ENCODE measurements around the gene PTPN7.

Gene PTPN7

DNA sequence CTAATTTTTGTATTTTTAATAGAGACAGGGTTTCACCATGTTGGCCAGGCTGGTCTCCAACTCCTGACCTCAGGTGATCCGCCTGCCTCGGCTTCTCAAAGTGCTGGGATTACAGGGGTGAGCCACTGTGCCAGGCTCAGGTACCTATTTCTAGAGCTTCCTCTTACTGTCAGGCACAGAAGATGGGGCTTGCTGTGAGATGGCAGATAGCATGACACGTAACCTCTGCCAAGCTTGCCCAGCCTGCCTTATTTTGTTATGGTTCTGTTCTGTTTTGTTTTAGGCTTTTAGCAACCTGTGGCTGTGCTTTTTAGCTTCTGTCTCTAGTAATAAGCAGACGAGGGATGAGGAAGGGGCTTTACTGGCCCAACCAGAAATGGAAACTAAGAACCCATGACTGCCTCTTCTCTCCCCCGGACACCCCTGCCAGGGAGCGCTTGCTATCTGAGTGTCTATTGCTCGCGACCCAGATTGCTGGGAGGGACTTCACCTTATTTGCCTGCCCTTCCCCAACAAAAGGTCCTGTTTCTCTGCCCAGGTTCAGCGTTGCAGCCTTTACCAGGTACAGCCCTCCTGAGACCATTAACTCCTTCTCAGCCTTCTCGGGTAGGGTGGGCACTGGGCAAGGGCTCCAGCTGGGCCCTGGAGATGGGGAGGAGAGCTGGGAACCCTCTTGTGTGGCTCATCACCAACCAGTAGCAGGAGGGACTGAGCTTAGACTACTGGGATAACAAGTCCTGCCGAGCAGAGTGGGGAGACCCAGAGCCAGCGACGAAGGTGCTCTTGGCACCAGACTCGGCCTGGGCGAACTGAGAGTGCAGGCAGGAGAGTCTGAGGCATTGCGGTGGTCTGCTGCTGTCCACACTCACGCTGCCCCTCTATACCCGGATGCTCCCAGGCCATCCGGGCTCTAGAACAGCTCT is 19.7 kb upstream of the PTPN7 start:
- H3K4me2 ChIP-seq (ENCODE audit: low read depth, low read length, poor library complexity, severe bottlenecking): no peak overlapping the region
- no peaks in the 10 kb centered on the region for H4K20me1 ChIP-seq (ENCODE audit: insufficient read depth, low read length, poor library complexity, severe bottlenecking)
- peaks cover 15% of the 10 kb centered on the region for H3K4me1 ChIP-seq (ENCODE audit: insufficient read depth, low read length, poor library complexity, severe bottlenecking)
- TF ChIP-seq, protein P1, sequence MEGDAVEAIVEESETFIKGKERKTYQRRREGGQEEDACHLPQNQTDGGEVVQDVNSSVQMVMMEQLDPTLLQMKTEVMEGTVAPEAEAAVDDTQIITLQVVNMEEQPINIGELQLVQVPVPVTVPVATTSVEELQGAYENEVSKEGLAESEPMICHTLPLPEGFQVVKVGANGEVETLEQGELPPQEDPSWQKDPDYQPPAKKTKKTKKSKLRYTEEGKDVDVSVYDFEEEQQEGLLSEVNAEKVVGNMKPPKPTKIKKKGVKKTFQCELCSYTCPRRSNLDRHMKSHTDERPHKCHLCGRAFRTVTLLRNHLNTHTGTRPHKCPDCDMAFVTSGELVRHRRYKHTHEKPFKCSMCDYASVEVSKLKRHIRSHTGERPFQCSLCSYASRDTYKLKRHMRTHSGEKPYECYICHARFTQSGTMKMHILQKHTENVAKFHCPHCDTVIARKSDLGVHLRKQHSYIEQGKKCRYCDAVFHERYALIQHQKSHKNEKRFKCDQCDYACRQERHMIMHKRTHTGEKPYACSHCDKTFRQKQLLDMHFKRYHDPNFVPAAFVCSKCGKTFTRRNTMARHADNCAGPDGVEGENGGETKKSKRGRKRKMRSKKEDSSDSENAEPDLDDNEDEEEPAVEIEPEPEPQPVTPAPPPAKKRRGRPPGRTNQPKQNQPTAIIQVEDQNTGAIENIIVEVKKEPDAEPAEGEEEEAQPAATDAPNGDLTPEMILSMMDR (conservative IDR thresholded peaks at IDR 0.05; ENCODE audit: low read length): no peak
- no peak for TF ChIP-seq EZH2phosphoT487 (IDR thresholded peaks at IDR 0.05; ENCODE audit: borderline replicate concordance)
- H3K36me3 ChIP-seq (ENCODE audit: insufficient read depth, low read length): no peaks in the 10 kb centered on the region
- no peaks in the 10 kb centered on the region for H3K27me3 ChIP-seq (ENCODE audit: insufficient read depth, low read length, poor library complexity, severe bottlenecking)
- H3K9me3 ChIP-seq (ENCODE audit: insufficient read depth, low read depth, low read length): no peaks in the 10 kb centered on the region
- no peaks in the 10 kb centered on the region for H3K9me2 ChIP-seq (replicated peaks; ENCODE audit: low read depth, low read length)
- H3K79me2 ChIP-seq (ENCODE audit: insufficient read depth, low read length): no peaks in the 10 kb centered on the region
- no peak overlapping the region for H3K4me3 ChIP-seq (ENCODE audit: low read length, poor library complexity, severe bottlenecking)
- no peak overlapping the region for H3K9ac ChIP-seq (ENCODE audit: low read depth, low read length, poor library complexity, severe bottlenecking)
- no peak overlapping the region for H2AFZ ChIP-seq (ENCODE audit: low read length)
- H3F3A ChIP-seq (ENCODE audit: low read depth): no peaks in the 10 kb centered on the region

DNA sequence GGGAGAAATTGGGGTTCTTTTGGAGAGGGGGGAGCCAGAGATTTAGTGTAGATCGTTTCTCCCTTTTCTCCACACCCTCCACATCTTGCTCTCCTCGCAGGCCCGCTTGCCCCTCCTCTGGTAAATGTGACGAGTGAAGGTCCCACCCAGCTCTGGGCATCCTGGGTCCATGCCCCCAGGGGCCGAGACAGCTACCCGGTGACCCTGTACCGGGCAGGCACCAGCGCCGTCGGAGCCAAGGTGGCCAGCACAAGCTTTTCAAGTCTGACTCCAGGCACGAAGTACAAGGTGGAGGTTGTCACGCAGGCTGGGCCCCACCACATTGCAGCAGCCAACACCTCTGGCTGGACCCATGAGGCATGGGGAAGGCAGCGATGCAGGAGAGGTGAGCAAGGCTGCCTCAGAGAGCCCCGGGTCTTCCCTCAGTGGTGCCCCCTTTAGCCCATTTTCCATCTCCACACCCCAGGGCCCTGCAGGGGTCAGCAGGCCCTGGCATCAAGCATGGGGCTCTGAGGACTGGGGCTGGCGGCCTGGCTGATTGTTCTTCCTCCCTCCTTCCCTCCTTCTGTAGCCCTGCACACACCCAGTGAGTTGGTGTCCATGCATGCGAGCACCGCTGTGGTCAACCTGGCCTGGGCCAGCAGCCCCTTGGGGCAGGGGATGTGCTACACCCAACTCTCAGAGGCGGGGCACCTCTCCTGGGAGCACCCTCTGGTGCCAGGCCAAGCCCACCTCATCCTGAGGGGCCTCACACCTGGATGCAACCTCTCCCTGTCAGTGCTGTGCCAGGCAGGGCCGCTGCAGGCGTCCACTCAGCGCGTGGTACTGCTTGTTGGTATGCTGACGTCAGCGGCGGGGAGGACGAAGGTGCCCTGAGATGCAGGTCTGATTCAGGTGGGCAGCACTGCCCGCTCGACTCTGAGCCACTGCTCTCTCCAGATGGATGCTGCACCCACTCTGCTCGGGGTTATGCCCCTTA is 16.8 kb upstream of the PTPN7 start:
- Histone ChIP-seq H3K36me3 (ENCODE audit: insufficient read depth, low read length) (no peaks in the 10 kb centered on the region), H3K9ac (ENCODE audit: low read depth, low read length, poor library complexity, severe bottlenecking) (no peak overlapping the region), H3K4me2 (ENCODE audit: low read depth, low read length, poor library complexity, severe bottlenecking) (no peak overlapping the region), H3F3A (ENCODE audit: low read depth) (no peaks in the 10 kb centered on the region), H3K27me3 (ENCODE audit: insufficient read depth, low read length, poor library complexity, severe bottlenecking) (no peaks in the 10 kb centered on the region), H3K9me3 (ENCODE audit: insufficient read depth, low read depth, low read length) (no peaks in the 10 kb centered on the region), H3K79me2 (ENCODE audit: insufficient read depth, low read length) (no peaks in the 10 kb centered on the region), H3K9me2 (replicated peaks; ENCODE audit: low read depth, low read length) (no peaks in the 10 kb centered on the region), H4K20me1 (ENCODE audit: insufficient read depth, low read length, poor library complexity, severe bottlenecking) (no peaks in the 10 kb centered on the region), H3K4me1 (ENCODE audit: insufficient read depth, low read length, poor library complexity, severe bottlenecking) (no peaks in the 10 kb centered on the region), H2AFZ (ENCODE audit: low read length) (no peak overlapping the region), H3K4me3 (ENCODE audit: low read length, poor library complexity, severe bottlenecking) (no peak overlapping the region)
- TF ChIP-seq, protein P1 (conservative IDR thresholded peaks at IDR 0.05; ENCODE audit: low read length): peak; percentile 30; the same call in 1 of the 2 replicates
- TF ChIP-seq EZH2phosphoT487 (IDR thresholded peaks at IDR 0.05; ENCODE audit: borderline replicate concordance): no peak

DNA sequence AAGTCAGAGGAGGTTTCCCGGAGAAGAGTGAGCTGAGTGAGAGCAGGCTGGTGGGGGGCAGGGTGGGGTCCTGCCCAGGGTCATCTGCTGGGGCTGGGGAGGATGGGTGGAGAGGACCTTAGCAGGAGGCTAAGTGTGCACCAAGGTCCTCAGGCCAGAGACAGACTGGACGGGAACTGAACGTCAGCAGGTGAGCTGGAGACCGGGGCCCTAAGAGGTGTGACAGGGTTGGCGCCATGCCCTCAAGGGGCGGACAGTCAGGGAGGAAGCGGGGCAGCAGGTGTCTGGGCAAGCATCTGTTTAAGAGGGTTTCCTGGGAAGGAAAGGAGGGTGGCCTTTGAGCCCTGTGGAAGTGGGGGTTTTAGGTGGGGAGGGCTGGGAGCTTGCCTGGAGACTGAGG is 13.6 kb upstream of the PTPN7 start:
- no peaks in the 10 kb centered on the region for H3K9me2 ChIP-seq (replicated peaks; ENCODE audit: low read depth, low read length)
- H3K4me1 ChIP-seq (ENCODE audit: insufficient read depth, low read length, poor library complexity, severe bottlenecking): no peaks in the 10 kb centered on the region
- no peak for TF ChIP-seq EZH2phosphoT487 (IDR thresholded peaks at IDR 0.05; ENCODE audit: borderline replicate concordance)
- no peaks in the 10 kb centered on the region for H3K36me3 ChIP-seq (ENCODE audit: insufficient read depth, low read length)
- H3K4me2 ChIP-seq (ENCODE audit: low read depth, low read length, poor library complexity, severe bottlenecking): no peak overlapping the region
- H3F3A ChIP-seq (ENCODE audit: low read depth): no peaks in the 10 kb centered on the region
- H3K4me3 ChIP-seq (ENCODE audit: low read length, poor library complexity, severe bottlenecking): no peak overlapping the region
- no peaks in the 10 kb centered on the region for H4K20me1 ChIP-seq (ENCODE audit: insufficient read depth, low read length, poor library complexity, severe bottlenecking)
- H3K79me2 ChIP-seq (ENCODE audit: insufficient read depth, low read length): no peaks in the 10 kb centered on the region
- H2AFZ ChIP-seq (ENCODE audit: low read length): no peak overlapping the region
- H3K9ac ChIP-seq (ENCODE audit: low read depth, low read length, poor library complexity, severe bottlenecking): no peak overlapping the region
- H3K27me3 ChIP-seq (ENCODE audit: insufficient read depth, low read length, poor library complexity, severe bottlenecking): no peaks in the 10 kb centered on the region
- H3K9me3 ChIP-seq (ENCODE audit: insufficient read depth, low read depth, low read length): no peaks in the 10 kb centered on the region
